A673 (cell line): ENCODE results near the gene SSBP4. TPM values are rescaled to one million over a fixed set of nuclear protein-coding genes. Genes with fewer than 3 reads are reported as not detected.

Experiments
- BruUV-seq: library from RNA; stranded (reverse); fragments of 400-500 nt; replicated peaks from 2 replicates; lab custom pipeline; 2021; lab: Mats Ljungman, UMichigan
- CTCF ChIA-PET: fragments of 300-600 bp; sonication (Branson Sonifier 250); formaldehyde crosslinking; loops from one replicate; lab custom pipeline; 2022; ENCODE audit warnings: antibody characterized with exemption; lab: Charles Lee
- POLR2A ChIA-PET: fragments of 300-600 bp; sonication (Branson Sonifier 250); formaldehyde crosslinking; loops from one replicate; lab custom pipeline; 2022; ENCODE audit warnings: antibody characterized with exemption; ENCODE audit not compliant: low non-redundant PET; lab: Charles Lee
- DNase-seq: peaks from one replicate; pipeline ENCODE4 v3.0.0-alpha.2; 2015; ENCODE audit warnings: low spot score
- H3K27ac ChIP-seq: fragments of 200-600 bp; sonication (generic); 2 replicates; pipeline ENCODE4 v1.5.1; 2016; ENCODE audit warnings: mixed run types, low read depth, mild to moderate bottlenecking, mixed read lengths, antibody characterized with exemption, low read length; ENCODE audit not compliant: poor library complexity, severe bottlenecking
- H3K27me3 ChIP-seq: fragments of 200-600 bp; sonication (generic); replicated peaks from 2 replicates; pipeline ENCODE4 v1.6.1; 2017; ENCODE audit warnings: mixed run types, low read depth, mild to moderate bottlenecking, mixed read lengths, antibody characterized with exemption, low read length; ENCODE audit not compliant: insufficient read depth, poor library complexity
- H3K36me3 ChIP-seq: fragments of 200-600 bp; sonication (generic); 2 replicates; pipeline ENCODE4 v1.6.1; 2016; ENCODE audit warnings: mixed run types, mild to moderate bottlenecking, mixed read lengths, antibody characterized with exemption, low read length; ENCODE audit not compliant: insufficient read depth, poor library complexity, severe bottlenecking
- H3K4me1 ChIP-seq: fragments of 200-600 bp; sonication (generic); 2 replicates; pipeline ENCODE4 v1.6.1; 2017; ENCODE audit warnings: mixed run types, mild to moderate bottlenecking, mixed read lengths, antibody characterized with exemption, low read length; ENCODE audit not compliant: insufficient read depth, poor library complexity, severe bottlenecking
- H3K4me3 ChIP-seq: fragments of 200-600 bp; sonication (generic); 2 replicates; pipeline ENCODE4 v1.5.1; 2016; ENCODE audit warnings: low read depth, mixed run types, mild to moderate bottlenecking, mixed read lengths, low read length; ENCODE audit not compliant: poor library complexity, severe bottlenecking
- H3K9me3 ChIP-seq: fragments of 200-600 bp; sonication (generic); 2 replicates; pipeline ENCODE4 v1.6.1; 2016; ENCODE audit warnings: mixed run types, low read depth, mild to moderate bottlenecking, mixed read lengths, antibody characterized with exemption, low read length; ENCODE audit not compliant: poor library complexity, severe bottlenecking
- EZH2 ChIP-seq: fragments of 200-600 bp; sonication (generic); IDR thresholded peaks from 2 replicates; pipeline ENCODE4 v1.6.1; 2017; ENCODE audit warnings: borderline replicate concordance, low read depth, mild to moderate bottlenecking, mixed read lengths, antibody characterized with exemption, low read length; ENCODE audit not compliant: poor library complexity, severe bottlenecking
- intact Hi-C: fragments of 100-400 bp; cut with micrococcal nuclease; formaldehyde crosslinking; loops from one replicate; pipeline ENCODE4 v1.10.0; 2022; ENCODE audit not compliant: unreplicated experiment
- total RNA-seq: library from RNA; stranded (reverse); gene quantifications from 2 replicates; pipeline ENCODE4 v1.2.3, GENCODE V29; 2021
- TF ChIP-seq, protein P1 (sequence below): fragments of 300-800, 200-600 bp; sonication (generic); conservative IDR thresholded peaks from 2 replicates; pipeline ENCODE4 v1.5.1; 2017; ENCODE audit warnings: low read depth, mild to moderate bottlenecking, antibody characterized with exemption, low read length, moderate library complexity, mixed read lengths

The SSBP4 gene
- total RNA-seq, 1 experiment from 2014 or later = 248 TPM

DNA sequence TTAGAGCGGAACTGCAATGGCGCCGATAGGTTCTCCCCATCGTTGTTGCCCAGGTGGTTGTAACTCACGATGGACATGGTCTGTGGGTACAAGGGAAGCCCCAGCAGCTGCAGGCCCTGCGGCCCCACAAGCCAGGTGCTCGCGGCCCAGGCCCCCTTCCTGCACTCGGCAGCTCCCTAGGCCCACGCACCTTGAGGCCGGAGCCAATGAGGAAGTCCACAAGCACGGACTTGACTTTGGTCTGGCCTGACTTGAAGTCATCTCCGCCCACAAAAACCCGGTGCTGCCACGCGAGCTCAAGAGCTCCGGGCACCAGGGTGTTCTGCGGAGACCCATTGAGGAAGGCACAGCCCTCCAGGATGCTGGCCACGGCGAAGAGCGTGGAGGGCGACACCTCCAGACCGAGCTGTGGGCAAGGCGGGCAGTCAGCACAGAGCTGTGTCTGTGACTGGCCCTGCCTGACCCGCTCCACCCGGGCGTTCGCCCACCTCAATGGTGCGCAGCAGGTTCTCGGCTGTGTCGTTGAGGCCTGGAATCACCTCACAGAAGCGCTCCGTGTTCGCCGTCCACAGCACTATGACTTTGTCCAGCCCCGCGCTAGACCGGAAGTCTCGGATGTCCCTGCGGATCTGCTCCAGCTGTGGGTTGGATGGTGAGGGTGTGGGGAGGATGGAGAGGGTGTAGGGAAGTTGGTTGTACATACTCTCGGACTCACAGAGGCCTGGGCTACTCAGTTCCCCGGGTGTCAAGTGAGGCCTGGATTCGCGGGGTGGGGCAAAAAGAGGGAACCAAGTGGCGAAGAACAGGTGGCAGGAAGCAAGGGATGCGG is 16.9 kb downstream of the SSBP4 start:
- no peaks in the 10 kb centered on the region for H3K9me3 ChIP-seq
- ChIA-PET CTCF (interaction anchor here (0.8 kb wide), 1 partner anchor 157 kb away, joined by 3 read pairs; no protein-coding TSS in a partner anchor), POLR2A (interaction anchor here (0.6 to 0.7 kb wide), 3 partner anchors 143 to 1097 kb away, joined by 4 to 9 read pairs (median 6); no protein-coding TSS in a partner anchor)
- DNase-seq = no peak
- TF ChIP-seq, protein P1, sequence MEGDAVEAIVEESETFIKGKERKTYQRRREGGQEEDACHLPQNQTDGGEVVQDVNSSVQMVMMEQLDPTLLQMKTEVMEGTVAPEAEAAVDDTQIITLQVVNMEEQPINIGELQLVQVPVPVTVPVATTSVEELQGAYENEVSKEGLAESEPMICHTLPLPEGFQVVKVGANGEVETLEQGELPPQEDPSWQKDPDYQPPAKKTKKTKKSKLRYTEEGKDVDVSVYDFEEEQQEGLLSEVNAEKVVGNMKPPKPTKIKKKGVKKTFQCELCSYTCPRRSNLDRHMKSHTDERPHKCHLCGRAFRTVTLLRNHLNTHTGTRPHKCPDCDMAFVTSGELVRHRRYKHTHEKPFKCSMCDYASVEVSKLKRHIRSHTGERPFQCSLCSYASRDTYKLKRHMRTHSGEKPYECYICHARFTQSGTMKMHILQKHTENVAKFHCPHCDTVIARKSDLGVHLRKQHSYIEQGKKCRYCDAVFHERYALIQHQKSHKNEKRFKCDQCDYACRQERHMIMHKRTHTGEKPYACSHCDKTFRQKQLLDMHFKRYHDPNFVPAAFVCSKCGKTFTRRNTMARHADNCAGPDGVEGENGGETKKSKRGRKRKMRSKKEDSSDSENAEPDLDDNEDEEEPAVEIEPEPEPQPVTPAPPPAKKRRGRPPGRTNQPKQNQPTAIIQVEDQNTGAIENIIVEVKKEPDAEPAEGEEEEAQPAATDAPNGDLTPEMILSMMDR = no peak
- no peak for TF ChIP-seq EZH2
- H3K4me3 ChIP-seq = peak overlapping the region; percentile 66
- intact Hi-C loops = no loop called here
- H3K36me3 ChIP-seq = peaks cover 30% of the 10 kb centered on the region
- no peaks in the 10 kb centered on the region for H3K27me3 ChIP-seq
- peak overlapping the region; percentile 50 for H3K27ac ChIP-seq
- H3K4me1 ChIP-seq = peaks cover 63% of the 10 kb centered on the region
- BruUV-seq = no TSS peak

DNA sequence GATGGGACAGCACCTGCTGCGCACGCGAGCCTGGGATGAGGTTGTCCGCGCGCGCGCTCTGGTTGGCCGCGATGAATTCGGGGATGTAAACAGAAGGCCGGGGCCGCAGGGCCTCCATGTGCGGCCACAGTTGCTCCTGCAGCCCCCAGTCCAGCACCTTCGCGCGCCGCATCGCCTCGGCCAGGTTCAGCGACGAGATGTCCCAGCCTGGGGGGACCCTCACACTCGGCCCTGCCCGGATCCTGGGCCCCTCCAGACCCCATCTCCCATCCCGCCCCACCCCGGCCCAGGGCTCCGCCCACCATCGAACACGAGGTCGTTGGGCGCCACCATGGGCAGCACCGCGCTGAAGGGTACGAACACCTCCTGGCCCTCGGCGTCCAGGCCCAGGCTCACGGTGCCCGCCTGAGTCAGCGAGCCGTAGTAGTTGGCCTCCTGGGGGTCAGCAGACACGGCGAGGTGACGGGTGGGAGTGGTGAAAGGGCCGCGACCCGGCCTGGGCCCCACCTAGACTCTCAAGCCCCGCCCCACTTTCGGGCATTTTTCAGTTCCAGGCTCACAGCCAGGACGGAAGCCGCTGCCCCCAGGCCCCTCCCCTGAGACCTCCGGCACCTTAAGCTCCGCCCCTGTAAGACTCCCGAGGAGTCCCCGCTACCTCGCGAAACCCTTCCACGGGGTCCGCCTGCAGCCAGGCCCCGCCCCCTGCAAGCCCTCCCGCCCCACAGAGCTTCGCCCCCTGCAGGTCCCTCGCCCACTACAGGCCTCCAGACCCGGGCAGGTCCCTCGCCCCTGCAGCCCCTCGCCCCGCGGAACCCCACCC is 17.7 kb downstream of the SSBP4 start:
- Histone ChIP-seq H3K4me3 (peak overlapping the region; percentile 66), H3K36me3 (peaks cover 30% of the 10 kb centered on the region), H3K27me3 (no peaks in the 10 kb centered on the region), H3K27ac (peak overlapping the region; percentile 50), H3K9me3 (no peaks in the 10 kb centered on the region), H3K4me1 (peaks cover 55% of the 10 kb centered on the region)
- ChIA-PET CTCF (interaction anchor here (0.6 kb wide), 2 partner anchors 9 to 88 kb away, joined by 5 to 6 read pairs; no protein-coding TSS in a partner anchor), POLR2A (interaction anchor here (0.6 kb wide), 1 partner anchor 139 kb away, joined by 3 read pairs; no protein-coding TSS in a partner anchor)
- DNase-seq = peak; percentile 96
- BruUV-seq = no TSS peak
- TF ChIP-seq EZH2 = no peak
- TF ChIP-seq, protein P1 = no peak
- intact Hi-C loops = no loop called here
